ENCODE measurements around the gene MBLAC1. TPM values are rescaled to one million over a fixed set of nuclear protein-coding genes. Genes with fewer than 3 reads are reported as not detected.

MBLAC1 gene
- total and polyA plus RNA-seq, 9 of the 15 experiments (the other 6 are each of a cell fraction or from before 2014, with no cell fraction given): 0.03 to 3.1 (median 0.52) TPM

GRCh38 chr7:100100420-100101015 is 26.2 kb upstream of the MBLAC1 start (continued):
- no peak for TF ChIP-seq ZNF134 (CRISPR knock-in tag; conservative IDR thresholded peaks at IDR 0.05)
- 0 out of 4 replicates have a peak, but pooled peaks of 1 of the 2 experiments have one; percentile 9 for TF ChIP-seq RAD21 (CRISPR knock-in tag; conservative IDR thresholded peaks at IDR 0.05 in 1 of 2, IDR thresholded peaks at IDR 0.05 in 1 of 2)
- TF ChIP-seq ZNF644 (tag; IDR thresholded peaks at IDR 0.05; ENCODE audit: low read depth): no peak
- TF ChIP-seq FOXM1 (IDR thresholded peaks at IDR 0.05; ENCODE audit: low read depth): no peak
- TF ChIP-seq FOXM1 (CRISPR knock-in tag; IDR thresholded peaks at IDR 0.05; ENCODE audit: low read depth): no peak
- no peak for TF ChIP-seq MIER1 (IDR thresholded peaks at IDR 0.05; ENCODE audit: low read depth)
- no peak for TF ChIP-seq ZNF512 (tag; IDR thresholded peaks at IDR 0.05)
- TF ChIP-seq RFX7 (CRISPR knock-in tag; IDR thresholded peaks at IDR 0.05): no peak
- TF ChIP-seq ZNF778 (CRISPR knock-in tag; IDR thresholded peaks at IDR 0.05): no peak
- no peak for TF ChIP-seq MAFF (IDR thresholded peaks at IDR 0.05; ENCODE audit: low read length)
- no peak for TF ChIP-seq ZNF436 (CRISPR knock-in tag; IDR thresholded peaks at IDR 0.05)
- TF ChIP-seq NFATC3 (IDR thresholded peaks at IDR 0.05): no peak
- TF ChIP-seq SRSF3 (IDR thresholded peaks at IDR 0.05; ENCODE audit: insufficient read depth, low read length): no peak
- TF ChIP-seq CC2D1A (IDR thresholded peaks at IDR 0.05): no peak; the same call in 1 of the 2 replicates
- no peak for TF ChIP-seq ZNF146 (CRISPR knock-in tag; IDR thresholded peaks at IDR 0.05; ENCODE audit: unreplicated experiment)
- TF ChIP-seq HBP1 (CRISPR knock-in tag; IDR thresholded peaks at IDR 0.05): peak; percentile 74; the same call in 1 of the 2 replicates
- TF ChIP-seq ZNF583 (CRISPR knock-in tag; IDR thresholded peaks at IDR 0.05): no peak
- TF ChIP-seq CEBPG (CRISPR knock-in tag; IDR thresholded peaks at IDR 0.05): no peak
- no peak for TF ChIP-seq CEBPG (tag; conservative IDR thresholded peaks at IDR 0.05 in 1 of 2, IDR thresholded peaks at IDR 0.05 in 1 of 2)
- TF ChIP-seq POLR2G (IDR thresholded peaks at IDR 0.05; ENCODE audit: low read depth, low read length): peak; percentile 90
- 0 out of 2 replicates have a peak, but pooled peaks have one; percentile 25 for TF ChIP-seq ATF4 (CRISPR knock-in tag; IDR thresholded peaks at IDR 0.05)
- TF ChIP-seq POLR2H (tag; IDR thresholded peaks at IDR 0.05; ENCODE audit: low read depth): no peak
- no peak for TF ChIP-seq KDM1A (IDR thresholded peaks at IDR 0.05)
